ENCODE results near the gene GPR132. TPM values are rescaled to one million over a fixed set of nuclear protein-coding genes. Genes with fewer than 3 reads are reported as not detected.

GPR132 gene
- total and polyA plus RNA-seq, 2 of the 13 experiments (the other 11 are each of a cell fraction or from before 2014, with no cell fraction given), result not detected

- TF ChIP-seq CENPX (CRISPR knock-in tag; IDR thresholded peaks at IDR 0.05) (no peak), BATF2 (CRISPR knock-in tag; IDR thresholded peaks at IDR 0.05) (no peak), HNRNPUL1 (IDR thresholded peaks at IDR 0.05; ENCODE audit: low read depth, low read length) (no peak), RXRB (CRISPR knock-in tag; IDR thresholded peaks at IDR 0.05; ENCODE audit: borderline replicate concordance) (no peak), ZNF280D (CRISPR knock-in tag; IDR thresholded peaks at IDR 0.05) (no peak), ZC3H4 (CRISPR knock-in tag; IDR thresholded peaks at IDR 0.05; ENCODE audit: borderline replicate concordance) (no peak), ZFP36L1 (CRISPR knock-in tag; IDR thresholded peaks at IDR 0.05) (no peak), ZFYVE20 (CRISPR knock-in tag; IDR thresholded peaks at IDR 0.05; ENCODE audit: borderline replicate concordance, low read depth) (no peak), ZNF629 (CRISPR knock-in tag; conservative IDR thresholded peaks at IDR 0.05) (peak; percentile 32; the same call in 1 of the 2 replicates), JUND (CRISPR knock-in tag; IDR thresholded peaks at IDR 0.05) (no peak), FOXO4 (CRISPR knock-in tag; conservative IDR thresholded peaks at IDR 0.05) (no peak), HNF4A (CRISPR knock-in tag; IDR thresholded peaks at IDR 0.05) (peak; percentile 25; the same call in 1 of the 2 replicates), MLX (CRISPR knock-in tag; IDR thresholded peaks at IDR 0.05) (no peak), SCMH1 (CRISPR knock-in tag; IDR thresholded peaks at IDR 0.05; ENCODE audit: borderline replicate concordance) (no peak), ATF6 (CRISPR knock-in tag; conservative IDR thresholded peaks at IDR 0.05) (no peak), GRHL1 (CRISPR knock-in tag; conservative IDR thresholded peaks at IDR 0.05) (no peak), NBN (conservative IDR thresholded peaks at IDR 0.05) (no peak), HOXA7 (CRISPR knock-in tag; IDR thresholded peaks at IDR 0.05) (no peak), SALL1 (CRISPR knock-in tag; IDR thresholded peaks at IDR 0.05) (peak; percentile 38)
Measured at GRCh38 chr14:105020815-105021655, 44.2 kb downstream of the GPR132 start, which contains the start of gene CDCA4 (continued).

Data from HepG2 (cell line).